AG09319 (cell line): Measurements from ENCODE around the gene TAF6.
"Not testable (repeated sequence)": the region's sequence is repeated elsewhere in the genome, so short reads cannot be mapped to it uniquely, and the experiment has no call there.

Source experiments
- DNase-seq: peaks from one replicate; pipeline ENCODE4 v3.0.0-alpha.2; 2010; ENCODE audit warnings: low read depth; ENCODE audit errors: extremely low read depth
- TF ChIP-seq, protein P1 (sequence below): IDR thresholded peaks from 2 replicates; pipeline ENCODE4 v1.5.1; 2011; ENCODE audit warnings: low read depth, mild to moderate bottlenecking, inconsistent platforms, low read length, moderate library complexity

TAF6 gene

DNA sequence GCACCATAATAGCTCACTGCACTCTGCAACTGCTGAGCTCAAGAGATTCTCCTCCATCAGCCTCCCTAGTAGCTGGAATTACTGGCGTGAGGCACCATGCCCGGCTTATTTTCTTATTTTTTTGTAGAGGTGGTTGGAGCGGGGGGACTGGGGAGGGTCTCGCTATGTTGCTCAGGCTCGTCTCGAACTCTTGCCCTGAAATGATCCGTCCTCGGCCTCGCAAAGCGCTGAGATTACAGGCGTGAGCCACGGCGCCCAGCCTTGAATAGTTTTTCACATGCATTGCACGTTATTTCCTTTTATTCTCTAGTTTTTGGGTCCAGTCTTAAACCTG, 29.0 kb upstream of the TAF6 start:
- no peak for DNase-seq
- TF ChIP-seq, protein P1, sequence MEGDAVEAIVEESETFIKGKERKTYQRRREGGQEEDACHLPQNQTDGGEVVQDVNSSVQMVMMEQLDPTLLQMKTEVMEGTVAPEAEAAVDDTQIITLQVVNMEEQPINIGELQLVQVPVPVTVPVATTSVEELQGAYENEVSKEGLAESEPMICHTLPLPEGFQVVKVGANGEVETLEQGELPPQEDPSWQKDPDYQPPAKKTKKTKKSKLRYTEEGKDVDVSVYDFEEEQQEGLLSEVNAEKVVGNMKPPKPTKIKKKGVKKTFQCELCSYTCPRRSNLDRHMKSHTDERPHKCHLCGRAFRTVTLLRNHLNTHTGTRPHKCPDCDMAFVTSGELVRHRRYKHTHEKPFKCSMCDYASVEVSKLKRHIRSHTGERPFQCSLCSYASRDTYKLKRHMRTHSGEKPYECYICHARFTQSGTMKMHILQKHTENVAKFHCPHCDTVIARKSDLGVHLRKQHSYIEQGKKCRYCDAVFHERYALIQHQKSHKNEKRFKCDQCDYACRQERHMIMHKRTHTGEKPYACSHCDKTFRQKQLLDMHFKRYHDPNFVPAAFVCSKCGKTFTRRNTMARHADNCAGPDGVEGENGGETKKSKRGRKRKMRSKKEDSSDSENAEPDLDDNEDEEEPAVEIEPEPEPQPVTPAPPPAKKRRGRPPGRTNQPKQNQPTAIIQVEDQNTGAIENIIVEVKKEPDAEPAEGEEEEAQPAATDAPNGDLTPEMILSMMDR, result no peak

DNA sequence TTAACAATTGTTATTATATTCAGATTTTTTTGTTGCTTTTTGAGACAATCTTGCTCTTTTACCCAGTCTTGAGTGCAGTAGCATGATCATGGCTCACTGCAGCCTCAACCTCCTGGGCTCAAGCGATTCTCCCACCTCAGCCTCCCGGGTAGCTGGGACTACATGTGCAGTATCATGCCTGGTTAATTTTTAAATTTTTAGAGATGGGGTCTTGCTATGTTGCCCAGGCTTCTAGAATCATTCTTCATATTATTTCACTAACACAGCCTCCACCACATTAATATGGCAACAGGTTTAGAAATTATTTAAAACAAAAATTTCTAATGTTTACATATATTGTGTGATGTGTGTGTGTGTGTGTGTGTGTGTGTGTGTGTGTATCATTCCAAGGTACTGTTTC, 28.1 kb upstream of the TAF6 start:
- no peak for DNase-seq
- TF ChIP-seq, protein P1, result no peak

DNA sequence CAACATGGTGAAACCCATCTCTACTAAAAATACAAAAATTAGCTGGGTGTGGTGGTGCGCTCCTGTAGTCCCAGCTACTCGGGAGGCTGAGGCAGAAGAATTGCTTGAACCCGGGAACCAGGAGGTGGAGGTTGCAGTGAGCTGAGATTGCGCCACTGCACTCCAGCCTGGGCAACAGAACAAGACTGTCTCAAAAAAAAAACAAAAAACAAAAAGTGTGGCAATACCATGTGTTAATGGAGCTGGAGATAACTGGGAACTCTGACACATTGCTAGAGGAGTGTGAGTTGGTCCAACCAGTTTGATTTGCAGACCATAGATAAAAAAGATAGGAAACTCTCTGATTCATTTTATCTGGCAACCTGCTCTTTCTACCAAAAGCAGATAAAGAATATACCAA, 27.2 kb upstream of the TAF6 start:
- DNase-seq, result not testable (repeated sequence)

DNA sequence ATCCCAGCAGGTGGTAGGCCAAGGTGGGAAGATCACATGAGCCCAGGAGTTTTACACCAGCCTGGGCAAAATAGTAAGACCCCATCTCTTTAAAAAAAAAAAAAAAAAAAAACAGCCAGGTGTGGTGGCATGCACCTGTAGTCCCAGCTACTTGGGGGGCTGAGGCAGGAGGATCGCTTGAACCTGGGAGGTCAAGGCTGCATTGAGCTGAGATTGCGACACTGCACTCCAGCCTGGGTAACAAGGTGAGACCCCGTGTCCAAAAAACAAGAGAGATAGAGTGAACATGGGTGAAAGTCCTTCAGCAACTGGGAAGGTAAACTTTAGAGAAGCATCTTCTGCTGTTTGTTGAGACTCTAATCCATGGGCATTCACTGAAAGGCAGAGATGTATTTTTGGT, 23.3 kb upstream of the TAF6 start:
- DNase-seq, result no peak
- TF ChIP-seq, protein P1, result no peak

DNA sequence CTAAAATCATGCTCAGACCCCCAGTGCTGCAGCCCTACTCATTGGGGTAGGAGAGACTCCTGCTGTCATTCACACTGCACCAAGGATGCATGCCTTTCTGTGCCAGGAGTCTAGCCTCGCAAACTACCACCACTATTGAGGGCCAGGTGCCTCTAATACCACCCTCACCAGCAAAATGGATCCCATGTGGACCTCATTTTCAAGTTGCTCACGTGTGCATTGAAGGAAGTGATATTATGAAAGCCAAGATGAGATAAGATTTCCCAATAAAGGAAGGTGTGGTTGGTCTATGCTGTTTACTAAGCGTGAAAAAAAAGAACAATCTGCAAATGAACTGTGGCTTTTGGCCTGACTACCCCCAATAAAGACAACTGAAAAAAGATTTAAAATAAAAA, 22.4 kb upstream of the TAF6 start:
- TF ChIP-seq, protein P1, result no peak
- no peak for DNase-seq

DNA sequence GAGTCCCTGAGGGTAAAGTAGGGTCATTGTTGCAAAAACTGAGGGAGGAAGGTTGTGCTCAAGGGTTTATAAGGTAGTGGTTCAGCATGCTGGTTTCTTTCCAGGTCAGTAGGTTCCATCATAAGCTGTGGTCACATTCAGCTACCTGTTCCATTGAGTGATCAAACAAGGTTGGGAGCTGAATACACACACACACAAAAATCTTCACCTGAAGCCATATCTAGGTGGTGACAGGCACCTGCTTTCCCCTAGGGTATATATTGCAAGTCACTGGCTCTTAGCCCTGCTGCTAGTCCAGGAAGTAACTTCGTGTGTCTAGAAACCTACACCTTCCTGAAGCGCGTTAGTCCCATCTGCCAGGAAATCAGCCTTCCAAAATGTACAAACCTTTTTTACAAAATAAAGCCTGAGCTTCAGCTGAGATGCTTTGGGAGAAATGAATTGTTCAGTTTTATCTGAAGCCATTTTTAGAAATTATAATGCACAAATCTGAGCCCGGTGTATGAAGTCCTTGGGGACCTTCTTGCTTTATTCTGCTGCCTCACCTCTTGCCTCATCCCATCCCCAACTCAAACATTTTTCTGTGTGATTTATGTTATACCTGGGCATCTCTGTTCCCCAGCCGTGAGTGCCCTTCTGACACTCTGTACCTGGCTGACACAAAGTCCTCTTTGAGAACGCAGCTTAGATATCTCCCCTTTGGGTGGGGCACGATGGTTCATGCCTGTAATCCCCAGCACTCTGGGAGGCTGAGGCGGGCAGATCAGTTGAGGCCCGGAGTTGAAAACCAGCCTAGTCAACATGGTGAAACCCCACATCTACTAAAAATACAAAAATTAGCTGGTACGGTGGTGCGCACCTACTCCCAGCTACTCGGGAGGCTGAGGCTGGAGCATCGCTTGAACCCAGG, 18.9 kb upstream of the TAF6 start:
- no peak for DNase-seq
- TF ChIP-seq, protein P1, result no peak

DNA sequence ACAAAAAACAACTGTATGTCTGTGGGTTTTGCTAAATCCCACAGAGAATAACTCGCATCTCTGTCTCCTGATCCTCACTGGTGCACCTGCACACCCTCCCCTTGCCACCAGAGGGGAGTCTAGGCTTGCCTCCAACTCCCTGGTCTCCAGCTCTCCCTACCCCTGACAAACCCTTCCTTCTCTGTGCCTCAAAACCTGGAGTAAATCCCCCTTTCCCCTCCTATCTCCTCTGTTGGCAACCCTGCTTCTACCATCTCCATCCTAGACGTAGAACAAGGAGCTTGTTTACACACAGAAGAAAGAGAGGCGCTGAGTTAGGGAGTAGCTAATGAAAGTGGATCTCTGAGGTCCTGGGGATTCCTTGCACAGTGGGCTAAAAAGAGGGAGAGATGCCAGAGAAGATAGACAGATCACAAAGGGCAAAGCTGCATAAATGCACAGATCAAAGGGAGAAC, 13.6 kb upstream of the TAF6 start:
- peak; percentile 19 for DNase-seq
- TF ChIP-seq, protein P1, result peak; percentile 91

DNA sequence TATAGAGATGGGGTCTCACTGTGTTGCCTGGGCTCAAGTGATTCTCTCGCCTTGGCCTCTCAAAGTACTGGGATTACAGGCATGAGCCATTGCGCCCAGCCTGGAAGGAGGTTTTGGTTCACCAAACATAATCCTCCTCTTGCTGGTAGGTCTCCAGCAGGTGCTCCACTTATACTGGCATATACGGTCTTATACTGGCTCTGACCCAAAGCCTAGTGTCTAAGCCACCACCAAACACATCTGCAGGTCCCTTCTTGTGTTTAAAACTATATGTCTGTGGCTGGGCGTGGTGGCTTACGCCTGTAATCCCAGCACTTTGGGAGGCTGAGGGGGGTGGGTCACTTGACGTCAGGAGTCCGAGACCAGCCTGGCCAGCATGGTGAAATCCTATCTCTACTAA, 13.0 kb upstream of the TAF6 start:
- DNase-seq, result no peak
- TF ChIP-seq, protein P1, result no peak
